Measurements from ENCODE around the gene FCN3.

Gene FCN3

DNA sequence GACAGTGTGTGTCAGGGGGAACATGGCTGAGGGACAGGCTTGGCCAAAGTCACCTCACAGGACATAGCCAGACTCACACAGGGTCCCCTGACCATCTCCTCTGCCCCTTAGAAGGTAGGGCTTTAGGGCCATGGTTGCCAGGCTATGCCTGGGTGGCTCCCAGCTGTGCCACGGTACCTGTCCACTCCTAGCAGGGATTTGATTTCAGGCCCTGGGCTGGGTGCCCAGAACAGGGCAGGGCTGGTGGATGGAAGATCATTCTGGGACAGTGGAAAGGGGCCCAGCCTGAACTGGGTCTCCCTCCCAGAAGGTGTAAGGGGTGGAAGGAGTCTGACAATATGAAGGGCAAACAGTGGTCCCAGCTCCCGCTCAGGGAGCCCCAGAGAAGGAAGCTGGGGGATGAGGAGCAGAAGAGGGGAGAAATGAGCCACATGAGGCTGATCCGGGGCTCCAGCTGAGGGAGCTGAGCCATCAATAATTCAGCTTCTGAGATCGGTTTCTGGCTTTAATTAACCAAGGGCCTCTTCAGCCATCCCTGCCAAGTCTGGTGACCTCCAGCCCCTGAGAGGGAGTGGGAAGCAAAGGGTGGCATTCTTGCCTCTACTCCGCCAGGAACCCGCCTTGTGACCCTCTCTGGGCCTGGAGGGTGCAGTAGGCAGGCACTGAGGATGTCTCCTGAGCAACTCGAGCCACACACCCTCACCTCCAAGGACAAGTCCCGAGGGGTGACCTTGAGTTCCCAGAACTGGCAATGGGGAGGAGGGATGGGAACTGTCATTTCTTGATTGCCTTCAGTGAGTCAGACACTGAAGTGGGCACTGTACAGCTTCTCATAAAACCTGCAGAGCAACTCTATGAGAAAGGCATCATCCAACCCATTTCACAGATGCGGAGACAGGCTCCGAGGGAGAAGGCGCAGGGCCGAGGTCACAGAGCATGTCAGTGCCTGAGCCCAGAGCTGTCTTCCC, 6.4 kb upstream of the FCN3 start:
- Histone ChIP-seq H3K27me3 (ENCODE audit: low read length) (no peaks in the 10 kb centered on the region), H3K9ac (ENCODE audit: low read length) (no peak overlapping the region), H3K79me2 (ENCODE audit: insufficient read depth, low read length) (no peaks in the 10 kb centered on the region), H3K9me2 (replicated peaks; ENCODE audit: insufficient read depth, low read length) (no peaks in the 10 kb centered on the region), H3K27ac (ENCODE audit: low read depth, low read length) (no peak overlapping the region), H3F3A (ENCODE audit: insufficient read depth) (no peaks in the 10 kb centered on the region), H3K4me2 (ENCODE audit: low read depth, low read length, poor library complexity, severe bottlenecking) (no peak overlapping the region), H3K4me3 (ENCODE audit: insufficient read depth, low read length, poor library complexity, severe bottlenecking) (no peak overlapping the region), H3K36me3 (ENCODE audit: low read length) (no peaks in the 10 kb centered on the region), H2AFZ (ENCODE audit: low read depth, low read length, severe bottlenecking) (no peak overlapping the region), H4K20me1 (ENCODE audit: low read depth, low read length) (no peaks in the 10 kb centered on the region), H3K9me3 (ENCODE audit: insufficient read depth, low read length) (no peaks in the 10 kb centered on the region)
- TF ChIP-seq, protein P1, sequence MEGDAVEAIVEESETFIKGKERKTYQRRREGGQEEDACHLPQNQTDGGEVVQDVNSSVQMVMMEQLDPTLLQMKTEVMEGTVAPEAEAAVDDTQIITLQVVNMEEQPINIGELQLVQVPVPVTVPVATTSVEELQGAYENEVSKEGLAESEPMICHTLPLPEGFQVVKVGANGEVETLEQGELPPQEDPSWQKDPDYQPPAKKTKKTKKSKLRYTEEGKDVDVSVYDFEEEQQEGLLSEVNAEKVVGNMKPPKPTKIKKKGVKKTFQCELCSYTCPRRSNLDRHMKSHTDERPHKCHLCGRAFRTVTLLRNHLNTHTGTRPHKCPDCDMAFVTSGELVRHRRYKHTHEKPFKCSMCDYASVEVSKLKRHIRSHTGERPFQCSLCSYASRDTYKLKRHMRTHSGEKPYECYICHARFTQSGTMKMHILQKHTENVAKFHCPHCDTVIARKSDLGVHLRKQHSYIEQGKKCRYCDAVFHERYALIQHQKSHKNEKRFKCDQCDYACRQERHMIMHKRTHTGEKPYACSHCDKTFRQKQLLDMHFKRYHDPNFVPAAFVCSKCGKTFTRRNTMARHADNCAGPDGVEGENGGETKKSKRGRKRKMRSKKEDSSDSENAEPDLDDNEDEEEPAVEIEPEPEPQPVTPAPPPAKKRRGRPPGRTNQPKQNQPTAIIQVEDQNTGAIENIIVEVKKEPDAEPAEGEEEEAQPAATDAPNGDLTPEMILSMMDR (IDR thresholded peaks at IDR 0.05; ENCODE audit: insufficient read depth, low read length, poor library complexity, severe bottlenecking): no peak
- no peak for TF ChIP-seq EZH2phosphoT487 (conservative IDR thresholded peaks at IDR 0.05; ENCODE audit: low read length)

DNA sequence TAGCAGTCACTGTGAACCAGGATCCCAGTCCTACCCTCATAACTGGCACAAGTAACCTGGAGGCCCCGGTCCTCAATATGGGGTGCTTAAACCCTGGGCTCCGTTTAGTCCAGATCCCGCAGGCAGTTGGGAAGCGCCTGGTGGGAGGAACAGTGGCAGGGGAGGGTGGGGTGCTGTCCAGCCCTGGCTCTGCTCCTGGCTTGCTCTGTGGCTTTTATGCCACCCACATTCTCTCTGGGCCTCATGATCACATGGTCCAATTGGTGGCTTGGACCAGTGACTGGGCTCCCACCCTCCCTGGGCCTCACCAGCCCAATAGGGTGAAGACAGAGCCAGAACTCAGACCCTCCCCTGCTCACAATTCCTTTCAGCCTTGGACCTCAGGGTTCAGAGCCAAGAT, 5.6 kb upstream of the FCN3 start:
- H2AFZ ChIP-seq (ENCODE audit: low read depth, low read length, severe bottlenecking): no peak overlapping the region
- no peak overlapping the region for H3K9ac ChIP-seq (ENCODE audit: low read length)

DNA sequence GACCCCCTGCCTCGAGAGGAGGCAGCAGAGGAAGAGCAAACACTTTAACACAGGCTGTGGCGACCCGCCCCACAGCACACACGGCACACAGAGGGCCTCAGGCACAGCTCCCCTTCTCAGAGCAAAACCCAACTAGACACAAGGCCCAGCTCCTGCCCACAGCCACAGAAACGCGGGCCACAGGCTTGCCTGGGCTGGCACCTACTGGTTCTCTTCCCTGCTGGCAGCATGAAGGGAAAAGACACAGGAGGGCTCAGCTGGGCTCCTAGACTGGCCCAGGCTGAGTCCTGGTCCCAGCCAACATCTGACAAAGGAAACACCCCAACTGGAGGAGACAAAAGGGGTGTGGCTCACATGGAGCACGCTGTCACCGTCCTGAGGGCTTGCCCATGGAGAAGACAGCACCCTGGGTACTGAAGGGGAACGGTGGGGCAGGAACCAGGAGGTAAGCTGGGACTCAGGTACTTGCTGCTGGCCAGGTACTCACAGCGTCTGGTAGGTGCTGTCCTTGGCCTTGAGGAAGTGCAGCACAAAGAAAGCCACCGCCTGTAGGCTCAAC, 5.0 kb upstream of the FCN3 start:
- Histone ChIP-seq H3K9me2 (replicated peaks; ENCODE audit: insufficient read depth, low read length) (no peaks in the 10 kb centered on the region), H3K27ac (ENCODE audit: low read depth, low read length) (no peak overlapping the region), H2AFZ (ENCODE audit: low read depth, low read length, severe bottlenecking) (no peak overlapping the region), H3F3A (ENCODE audit: insufficient read depth) (no peaks in the 10 kb centered on the region), H3K9me3 (ENCODE audit: insufficient read depth, low read length) (no peaks in the 10 kb centered on the region), H3K9ac (ENCODE audit: low read length) (no peak overlapping the region), H3K4me2 (ENCODE audit: low read depth, low read length, poor library complexity, severe bottlenecking) (no peak overlapping the region), H4K20me1 (ENCODE audit: low read depth, low read length) (no peaks in the 10 kb centered on the region), H3K79me2 (ENCODE audit: insufficient read depth, low read length) (no peaks in the 10 kb centered on the region), H3K27me3 (ENCODE audit: low read length) (no peaks in the 10 kb centered on the region), H3K4me3 (ENCODE audit: insufficient read depth, low read length, poor library complexity, severe bottlenecking) (no peak overlapping the region), H3K36me3 (ENCODE audit: low read length) (no peaks in the 10 kb centered on the region)
- TF ChIP-seq, protein P1 (IDR thresholded peaks at IDR 0.05; ENCODE audit: insufficient read depth, low read length, poor library complexity, severe bottlenecking): no peak
- TF ChIP-seq EZH2phosphoT487 (conservative IDR thresholded peaks at IDR 0.05; ENCODE audit: low read length): no peak

More for the DNA sequence above, 5.6 kb upstream of the FCN3 start:
- Histone ChIP-seq H3K9me3 (ENCODE audit: insufficient read depth, low read length) (no peaks in the 10 kb centered on the region), H3K27ac (ENCODE audit: low read depth, low read length) (no peak overlapping the region), H3K79me2 (ENCODE audit: insufficient read depth, low read length) (no peaks in the 10 kb centered on the region), H3K9me2 (replicated peaks; ENCODE audit: insufficient read depth, low read length) (no peaks in the 10 kb centered on the region), H3K27me3 (ENCODE audit: low read length) (no peaks in the 10 kb centered on the region), H3K4me2 (ENCODE audit: low read depth, low read length, poor library complexity, severe bottlenecking) (no peak overlapping the region), H3K4me3 (ENCODE audit: insufficient read depth, low read length, poor library complexity, severe bottlenecking) (no peak overlapping the region), H3K36me3 (ENCODE audit: low read length) (no peaks in the 10 kb centered on the region), H3F3A (ENCODE audit: insufficient read depth) (no peaks in the 10 kb centered on the region), H4K20me1 (ENCODE audit: low read depth, low read length) (no peaks in the 10 kb centered on the region)
- TF ChIP-seq EZH2phosphoT487 (conservative IDR thresholded peaks at IDR 0.05; ENCODE audit: low read length): no peak
- TF ChIP-seq, protein P1 (IDR thresholded peaks at IDR 0.05; ENCODE audit: insufficient read depth, low read length, poor library complexity, severe bottlenecking): no peak

Measured in SU-DHL-6 (cell line).